GM12865 (cell line): ENCODE data around the gene KRTAP10-5.

Experiments
- DNase-seq: peaks from one replicate; pipeline ENCODE4 v3.0.0; 2010; ENCODE audit warnings: low read depth
- H3K4me3 ChIP-seq: 2 replicates; pipeline ENCODE4 v1.5.1; 2011; ENCODE audit warnings: mild to moderate bottlenecking, low read depth, low read length, control low read depth
- TF ChIP-seq, protein P1 (sequence below): IDR thresholded peaks from 2 replicates; pipeline ENCODE4 v1.5.1; 2011; ENCODE audit warnings: low read length, control low read depth, low read depth, inconsistent platforms; ENCODE audit not compliant: insufficient read depth; ENCODE audit errors: missing control alignments

The KRTAP10-5 gene

GRCh38 chr21:44599264-44600029 lies 19.0 kb upstream of the KRTAP10-5 start:
- no peak for DNase-seq
- no peak overlapping the region for H3K4me3 ChIP-seq
- TF ChIP-seq, protein P1, sequence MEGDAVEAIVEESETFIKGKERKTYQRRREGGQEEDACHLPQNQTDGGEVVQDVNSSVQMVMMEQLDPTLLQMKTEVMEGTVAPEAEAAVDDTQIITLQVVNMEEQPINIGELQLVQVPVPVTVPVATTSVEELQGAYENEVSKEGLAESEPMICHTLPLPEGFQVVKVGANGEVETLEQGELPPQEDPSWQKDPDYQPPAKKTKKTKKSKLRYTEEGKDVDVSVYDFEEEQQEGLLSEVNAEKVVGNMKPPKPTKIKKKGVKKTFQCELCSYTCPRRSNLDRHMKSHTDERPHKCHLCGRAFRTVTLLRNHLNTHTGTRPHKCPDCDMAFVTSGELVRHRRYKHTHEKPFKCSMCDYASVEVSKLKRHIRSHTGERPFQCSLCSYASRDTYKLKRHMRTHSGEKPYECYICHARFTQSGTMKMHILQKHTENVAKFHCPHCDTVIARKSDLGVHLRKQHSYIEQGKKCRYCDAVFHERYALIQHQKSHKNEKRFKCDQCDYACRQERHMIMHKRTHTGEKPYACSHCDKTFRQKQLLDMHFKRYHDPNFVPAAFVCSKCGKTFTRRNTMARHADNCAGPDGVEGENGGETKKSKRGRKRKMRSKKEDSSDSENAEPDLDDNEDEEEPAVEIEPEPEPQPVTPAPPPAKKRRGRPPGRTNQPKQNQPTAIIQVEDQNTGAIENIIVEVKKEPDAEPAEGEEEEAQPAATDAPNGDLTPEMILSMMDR: no peak

GRCh38 chr21:44598061-44598460 lies 17.7 kb upstream of the KRTAP10-5 start:
- H3K4me3 ChIP-seq: no peak overlapping the region
- TF ChIP-seq, protein P1: no peak
- DNase-seq: no peak

- H3K4me3 ChIP-seq: no peak overlapping the region
- no peak for DNase-seq
- TF ChIP-seq, protein P1: no peak
Observed at GRCh38 chr21:44596068-44596725, 15.8 kb upstream of the KRTAP10-5 start.

GRCh38 chr21:44595524-44595923 lies 15.1 kb upstream of the KRTAP10-5 start:
- DNase-seq: no peak
- TF ChIP-seq, protein P1: no peak
- no peak overlapping the region for H3K4me3 ChIP-seq

- DNase-seq: no peak
- H3K4me3 ChIP-seq: no peak overlapping the region
Observed at GRCh38 chr21:44594406-44594916, 14.1 kb upstream of the KRTAP10-5 start.

GRCh38 chr21:44593598-44594405 lies 13.4 kb upstream of the KRTAP10-5 start:
- no peak overlapping the region for H3K4me3 ChIP-seq
- DNase-seq: no peak
- TF ChIP-seq, protein P1: no peak

More at GRCh38 chr21:44594406-44594916, 14.1 kb upstream of the KRTAP10-5 start:
- TF ChIP-seq, protein P1: no peak
